Measurements from ENCODE around the gene PSMC2.

Gene PSMC2

DNA sequence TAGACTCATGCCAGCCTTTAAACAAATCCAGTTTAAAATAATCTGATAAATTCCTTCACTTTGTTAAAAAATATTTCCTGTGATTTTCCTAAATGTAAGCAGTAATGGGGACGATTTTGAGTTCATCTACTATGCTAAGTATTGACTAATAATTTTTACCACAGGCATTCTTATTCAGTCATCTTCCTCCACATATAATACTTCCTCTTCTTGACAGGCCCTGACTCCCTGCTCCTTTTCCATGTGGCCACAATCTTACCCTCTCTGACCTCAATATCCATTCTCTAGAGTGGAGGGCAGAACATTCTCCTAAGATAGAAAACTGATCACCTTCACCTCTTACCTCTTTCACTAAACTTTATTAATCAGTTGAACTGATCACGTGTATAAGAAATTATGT, 10.7 kb upstream of the PSMC2 start:
- no peaks in the 10 kb centered on the region for H3K9me3 ChIP-seq (ENCODE audit: severe bottlenecking)

GRCh38 chr7:103338864-103339263, 8.6 kb upstream of the PSMC2 start:
- no peak for ATAC-seq (ENCODE audit: low read depth)
- peaks cover 92% of the 10 kb centered on the region for H3K36me3 ChIP-seq (ENCODE audit: low read depth)
- no peak overlapping the region for H3K4me3 ChIP-seq (ENCODE audit: severe bottlenecking)
- H3K27ac ChIP-seq (ENCODE audit: poor library complexity, severe bottlenecking) = no peak overlapping the region
- H3K27me3 ChIP-seq (ENCODE audit: insufficient read depth, poor library complexity, severe bottlenecking) = no peaks in the 10 kb centered on the region
- H3K4me1 ChIP-seq (ENCODE audit: insufficient read depth, poor library complexity, severe bottlenecking) = no peaks in the 10 kb centered on the region
- TF ChIP-seq CTCF (IDR thresholded peaks at IDR 0.05; ENCODE audit: poor library complexity, severe bottlenecking) = no peak
- DNase-seq (ENCODE audit: low spot score) = no peak
- H3K9me3 ChIP-seq (ENCODE audit: severe bottlenecking) = no peaks in the 10 kb centered on the region

More for the DNA sequence above, 10.7 kb upstream of the PSMC2 start:
- TF ChIP-seq CTCF (IDR thresholded peaks at IDR 0.05; ENCODE audit: poor library complexity, severe bottlenecking) = no peak
- no peaks in the 10 kb centered on the region for H3K27me3 ChIP-seq (ENCODE audit: insufficient read depth, poor library complexity, severe bottlenecking)
- no peak overlapping the region for H3K4me3 ChIP-seq (ENCODE audit: severe bottlenecking)
- H3K36me3 ChIP-seq (ENCODE audit: low read depth) = peaks cover 88% of the 10 kb centered on the region
- H3K4me1 ChIP-seq (ENCODE audit: insufficient read depth, poor library complexity, severe bottlenecking) = no peaks in the 10 kb centered on the region
- ATAC-seq (ENCODE audit: low read depth) = no peak
- no peak for DNase-seq (ENCODE audit: low spot score)
- no peak overlapping the region for H3K27ac ChIP-seq (ENCODE audit: poor library complexity, severe bottlenecking)

DNA sequence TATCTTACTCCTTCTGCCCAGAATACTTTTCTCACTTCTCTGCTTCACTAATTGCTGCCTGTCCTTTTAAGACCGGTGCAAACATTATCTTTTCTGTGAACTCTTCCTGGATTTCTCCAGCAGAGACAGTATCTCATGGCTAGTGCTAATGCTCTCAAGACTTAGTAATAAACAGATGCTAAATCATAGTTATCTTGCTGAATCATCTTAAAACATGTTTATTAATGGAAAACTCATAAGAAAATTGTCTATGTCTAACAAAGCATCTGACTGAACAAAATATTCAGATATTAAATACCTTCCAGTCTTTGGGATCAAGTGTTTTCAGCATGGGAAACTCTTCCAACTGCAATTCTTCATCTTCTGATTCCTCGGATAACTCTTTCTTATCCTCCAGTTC, 6.0 kb upstream of the PSMC2 start:
- DNase-seq (ENCODE audit: low spot score) (no peak), ATAC-seq (ENCODE audit: low read depth) (no peak)
- Histone ChIP-seq H3K4me3 (ENCODE audit: severe bottlenecking) (no peak overlapping the region), H3K27me3 (ENCODE audit: insufficient read depth, poor library complexity, severe bottlenecking) (no peaks in the 10 kb centered on the region), H3K4me1 (ENCODE audit: insufficient read depth, poor library complexity, severe bottlenecking) (peaks cover 5% of the 10 kb centered on the region), H3K9me3 (ENCODE audit: severe bottlenecking) (no peaks in the 10 kb centered on the region), H3K36me3 (ENCODE audit: low read depth) (peaks cover 66% of the 10 kb centered on the region), H3K27ac (ENCODE audit: poor library complexity, severe bottlenecking) (no peak overlapping the region)
- TF ChIP-seq CTCF (IDR thresholded peaks at IDR 0.05; ENCODE audit: poor library complexity, severe bottlenecking) = no peak

- DNase-seq (ENCODE audit: low spot score) (no peak), ATAC-seq (ENCODE audit: low read depth) (no peak)
- H3K27me3 ChIP-seq (ENCODE audit: insufficient read depth, poor library complexity, severe bottlenecking) = no peaks in the 10 kb centered on the region
- H3K4me1 ChIP-seq (ENCODE audit: insufficient read depth, poor library complexity, severe bottlenecking) = peaks cover 13% of the 10 kb centered on the region
- peak overlapping the region; percentile 76 for H3K4me3 ChIP-seq (ENCODE audit: severe bottlenecking)
- no peak overlapping the region for H3K27ac ChIP-seq (ENCODE audit: poor library complexity, severe bottlenecking)
- H3K36me3 ChIP-seq (ENCODE audit: low read depth) = peaks cover 50% of the 10 kb centered on the region
- no peak for TF ChIP-seq CTCF (IDR thresholded peaks at IDR 0.05; ENCODE audit: poor library complexity, severe bottlenecking)
- no peaks in the 10 kb centered on the region for H3K9me3 ChIP-seq (ENCODE audit: severe bottlenecking)
These were observed 4.1 kb upstream of the PSMC2 start for GRCh38 chr7:103343332-103343731.

DNA sequence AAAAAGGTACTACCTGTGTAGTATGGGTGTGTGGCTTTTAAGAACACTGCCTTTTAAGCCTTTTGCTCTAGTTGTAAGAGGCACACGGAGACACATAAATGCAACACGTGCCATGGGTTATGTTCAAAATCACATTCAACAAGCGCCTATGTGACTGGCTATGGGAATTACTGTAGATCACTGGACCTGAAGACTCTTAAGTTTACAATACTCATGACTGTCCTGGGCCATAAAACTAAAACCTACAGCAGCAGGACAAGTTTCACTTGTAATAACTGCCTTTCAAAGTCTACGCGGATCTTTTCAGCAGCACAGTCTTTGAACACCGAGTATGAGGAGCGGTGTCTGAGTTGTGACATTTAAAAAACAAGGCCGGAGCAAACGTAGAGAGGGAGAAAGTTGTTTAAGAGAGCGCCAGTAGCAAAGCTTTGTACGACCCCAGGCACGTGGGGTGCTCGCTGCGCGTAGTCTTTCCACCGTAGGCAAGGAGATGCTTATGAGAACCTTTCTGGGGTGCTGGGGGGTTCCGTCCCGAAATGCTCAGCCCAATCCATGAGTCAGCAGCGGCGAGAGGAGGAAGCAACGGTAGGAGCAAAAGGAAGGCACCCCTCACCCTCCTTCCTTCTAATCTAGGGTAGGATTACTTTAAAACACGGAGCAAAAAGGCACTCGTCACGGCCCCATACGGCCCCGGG, 3.5 kb upstream of the PSMC2 start:
- DNase-seq (ENCODE audit: low spot score) (no peak), ATAC-seq (ENCODE audit: low read depth) (peak; percentile 34)
- H3K4me1 ChIP-seq (ENCODE audit: insufficient read depth, poor library complexity, severe bottlenecking) = peaks cover 18% of the 10 kb centered on the region
- TF ChIP-seq CTCF (IDR thresholded peaks at IDR 0.05; ENCODE audit: poor library complexity, severe bottlenecking) = no peak
- peaks cover 44% of the 10 kb centered on the region for H3K36me3 ChIP-seq (ENCODE audit: low read depth)
- H3K9me3 ChIP-seq (ENCODE audit: severe bottlenecking) = peaks cover 2% of the 10 kb centered on the region
- H3K27me3 ChIP-seq (ENCODE audit: insufficient read depth, poor library complexity, severe bottlenecking) = no peaks in the 10 kb centered on the region
- H3K27ac ChIP-seq (ENCODE audit: poor library complexity, severe bottlenecking) = peak overlapping the region; percentile 61
- peak overlapping the region; percentile 76 for H3K4me3 ChIP-seq (ENCODE audit: severe bottlenecking)

All from RWPE2 (cell line).